Keratinocyte (primary cell): ENCODE data around the gene KIDINS220.

ENCODE experiments used
- EZH2 ChIP-seq: IDR thresholded peaks from one replicate; pipeline ENCODE4 v1.6.1; 2012; ENCODE audit warnings: inconsistent platforms, mild to moderate bottlenecking, low read length, moderate library complexity
- TF ChIP-seq, protein P1 (sequence below), 3 experiments: IDR thresholded peaks in 1 of 3; conservative IDR thresholded peaks in 1 of 3; optimal IDR thresholded peaks in 1 of 3; 2 replicates in 2 of 3; 3 replicates in 1 of 3; pipeline versions ENCODE3 to v1.5.1; 2011; ENCODE audit warnings: low read length in 3 of 3, mild to moderate bottlenecking in 3 of 3, moderate library complexity in 2 of 3, control low read depth in 1 of 3, inconsistent platforms in 1 of 3; ENCODE audit not compliant: insufficient read depth in 2 of 3; ENCODE audit errors: extremely low read depth in 1 of 3

DNA sequence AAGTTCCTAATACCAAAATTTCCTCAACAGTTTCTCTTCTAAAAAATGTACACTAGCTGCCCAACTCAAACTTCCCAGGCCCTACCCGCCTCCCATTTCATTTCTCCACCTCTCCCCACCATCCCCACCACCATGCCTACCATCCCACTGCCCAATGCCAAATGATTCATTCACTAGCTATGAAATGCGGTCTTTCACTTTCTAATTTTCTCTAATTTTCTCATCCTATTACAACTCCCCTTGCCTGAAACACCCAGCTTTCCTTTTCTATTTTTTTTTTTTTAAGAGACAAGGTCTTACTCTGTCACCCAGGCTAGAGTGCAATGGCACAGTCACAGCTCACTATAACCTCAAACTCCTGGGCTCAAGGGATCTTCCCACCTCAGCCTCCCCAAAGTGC, 38.4 kb downstream of the KIDINS220 start:
- TF ChIP-seq, protein P1, sequence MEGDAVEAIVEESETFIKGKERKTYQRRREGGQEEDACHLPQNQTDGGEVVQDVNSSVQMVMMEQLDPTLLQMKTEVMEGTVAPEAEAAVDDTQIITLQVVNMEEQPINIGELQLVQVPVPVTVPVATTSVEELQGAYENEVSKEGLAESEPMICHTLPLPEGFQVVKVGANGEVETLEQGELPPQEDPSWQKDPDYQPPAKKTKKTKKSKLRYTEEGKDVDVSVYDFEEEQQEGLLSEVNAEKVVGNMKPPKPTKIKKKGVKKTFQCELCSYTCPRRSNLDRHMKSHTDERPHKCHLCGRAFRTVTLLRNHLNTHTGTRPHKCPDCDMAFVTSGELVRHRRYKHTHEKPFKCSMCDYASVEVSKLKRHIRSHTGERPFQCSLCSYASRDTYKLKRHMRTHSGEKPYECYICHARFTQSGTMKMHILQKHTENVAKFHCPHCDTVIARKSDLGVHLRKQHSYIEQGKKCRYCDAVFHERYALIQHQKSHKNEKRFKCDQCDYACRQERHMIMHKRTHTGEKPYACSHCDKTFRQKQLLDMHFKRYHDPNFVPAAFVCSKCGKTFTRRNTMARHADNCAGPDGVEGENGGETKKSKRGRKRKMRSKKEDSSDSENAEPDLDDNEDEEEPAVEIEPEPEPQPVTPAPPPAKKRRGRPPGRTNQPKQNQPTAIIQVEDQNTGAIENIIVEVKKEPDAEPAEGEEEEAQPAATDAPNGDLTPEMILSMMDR (optimal IDR thresholded peaks at IDR 0.05 in 1 of 3, IDR thresholded peaks at IDR 0.05 in 1 of 3, conservative IDR thresholded peaks at IDR 0.05 in 1 of 3; ENCODE audit: extremely low read depth in 1 of 3, insufficient read depth in 2 of 3, low read length in 3 of 3), result no peak
- TF ChIP-seq EZH2, result no peak
